T1000 (cell line): ENCODE data around the gene AFAP1L1.

Experiments used
- DNase-seq: peaks from one replicate; lab custom pipeline; 2025; ENCODE audit warnings: mixed read lengths; lab: John Stamatoyannopoulos, UW

Gene AFAP1L1

GRCh38 chr5:149284501-149284900 lies 12.8 kb downstream of the AFAP1L1 start:
- no peak for DNase-seq

GRCh38 chr5:149285153-149285552 lies 13.5 kb downstream of the AFAP1L1 start:
- no peak for DNase-seq

- no peak for DNase-seq
Measured at GRCh38 chr5:149288436-149288835, 16.8 kb downstream of the AFAP1L1 start.

GRCh38 chr5:149289301-149289700 lies 17.6 kb downstream of the AFAP1L1 start:
- no peak for DNase-seq

GRCh38 chr5:149294872-149295829 lies 23.5 kb downstream of the AFAP1L1 start:
- no peak for DNase-seq

GRCh38 chr5:149297340-149298025 lies 25.8 kb downstream of the AFAP1L1 start:
- DNase-seq: no peak

GRCh38 chr5:149298163-149298562 lies 26.5 kb downstream of the AFAP1L1 start:
- DNase-seq: no peak

GRCh38 chr5:149298842-149299404 lies 27.3 kb downstream of the AFAP1L1 start:
- no peak for DNase-seq

GRCh38 chr5:149299451-149300054 lies 27.9 kb downstream of the AFAP1L1 start:
- no peak for DNase-seq

GRCh38 chr5:149300441-149300840 lies 28.8 kb downstream of the AFAP1L1 start:
- no peak for DNase-seq

- DNase-seq: no peak
Measured at GRCh38 chr5:149301049-149301743, 29.5 kb downstream of the AFAP1L1 start.

GRCh38 chr5:149301744-149302380 lies 30.2 kb downstream of the AFAP1L1 start:
- no peak for DNase-seq

GRCh38 chr5:149302641-149303040 lies 31.0 kb downstream of the AFAP1L1 start:
- DNase-seq: no peak

- DNase-seq: no peak
Measured at GRCh38 chr5:149303210-149303609, 31.6 kb downstream of the AFAP1L1 start.

GRCh38 chr5:149304195-149305078 lies 32.8 kb downstream of the AFAP1L1 start:
- DNase-seq: no peak

- DNase-seq: no peak
Measured at GRCh38 chr5:149309354-149309753, 37.7 kb downstream of the AFAP1L1 start.

- DNase-seq: no peak
Measured at GRCh38 chr5:149310488-149310887, 38.8 kb downstream of the AFAP1L1 start.

GRCh38 chr5:149310947-149311658 lies 39.4 kb downstream of the AFAP1L1 start:
- DNase-seq: no peak

- no peak for DNase-seq
Measured at GRCh38 chr5:149313151-149313841, 41.6 kb downstream of the AFAP1L1 start.
